ENCODE data around the gene CNPY3. TPM values are rescaled to one million over a fixed set of nuclear protein-coding genes. Genes with fewer than 3 reads are reported as not detected.
A peak's percentile ranks its signal among the peaks of the same experiment; 100 is the strongest.

Gene CNPY3
- total RNA-seq, 1 experiment from 2014 or later, result 56.0 TPM

GRCh38 chr6:42961020-42961470 lies 31.8 kb downstream of the CNPY3 start:
- H3K56ac ChIP-seq (ENCODE audit: insufficient read length, low read depth, low read length), result no peak overlapping the region
- H4K20me1 ChIP-seq (ENCODE audit: control insufficient read depth, insufficient read depth, insufficient read length), result no peaks in the 10 kb centered on the region
- no CpG with 5 or more reads among the region's 15 CpGs for WGBS (ENCODE audit: extremely low coverage, insufficient read length, low lambda C conversion rate)
- no peak overlapping the region for H3T11ph ChIP-seq (ENCODE audit: low read length)
- peaks cover 10% of the 10 kb centered on the region for H3K23me2 ChIP-seq (ENCODE audit: insufficient read length, low read depth, low read length, poor library complexity, severe bottlenecking)
- peak overlapping the region; percentile 84 for H3K4me2 ChIP-seq (ENCODE audit: insufficient read depth, insufficient read length, low read length)
- H3K79me1 ChIP-seq (ENCODE audit: insufficient read depth, low read depth, low read length, poor library complexity, severe bottlenecking), result no peaks in the 10 kb centered on the region
- H3K4me1 ChIP-seq (ENCODE audit: insufficient read depth, low read length), result no peaks in the 10 kb centered on the region
- H3K9me3 ChIP-seq (ENCODE audit: control insufficient read depth, low read depth, low read length), result no peaks in the 10 kb centered on the region
- Mint-ChIP-seq H3K27ac (peak overlapping the region in 1 of 3 experiments; percentile 73; a peak in 2 of 7 replicates), H3K9me3 (0 out of 5 replicates have a peak, but pooled peaks cover 0 to 2% of the 10 kb centered on the region in 2 experiments), H3K4me1 (peaks cover 15 to 16% of the 10 kb centered on the region in 2 experiments), H3K36me3 (ENCODE audit: insufficient read depth in 1 of 3, low read depth in 3 of 3) (peaks cover 0 to 21% (median 9%) of the 10 kb centered on the region in 3 experiments; a peak in 4 of 7 replicates), H3K27me3 (ENCODE audit: low read depth) (peaks cover 36% of the 10 kb centered on the region), H3K4me3 (peak overlapping the region; percentile 75 to 89)
- H4K91ac ChIP-seq (ENCODE audit: insufficient read length, low read depth, low read length), result no peak overlapping the region
- H2BK12ac ChIP-seq (ENCODE audit: insufficient read length, low read depth, low read length), result no peak overlapping the region
- H3K18ac ChIP-seq (ENCODE audit: insufficient read length, low read depth, low read length), result no peak overlapping the region
- H3K27ac ChIP-seq (ENCODE audit: insufficient read length, low read depth, low read length), result no peak overlapping the region
- H3K27me3 ChIP-seq (ENCODE audit: insufficient read depth, low read length), result peaks cover 6% of the 10 kb centered on the region; the same call in 1 of the 2 replicates
- H4K5ac ChIP-seq (ENCODE audit: insufficient read length, low read depth, low read length), result no peak overlapping the region
- no peak for DNase-seq
- H2BK5ac ChIP-seq (ENCODE audit: insufficient read length, low read length), result no peak overlapping the region
- no peak overlapping the region for H2AK5ac ChIP-seq (ENCODE audit: insufficient read length, low read length)
- H2AFZ ChIP-seq (ENCODE audit: low read length), result no peak overlapping the region
- TF ChIP-seq CTCF (conservative IDR thresholded peaks at IDR 0.05), result no peak
- no peak overlapping the region for H2BK15ac ChIP-seq (ENCODE audit: low read depth, low read length)
- H2BK120ac ChIP-seq (ENCODE audit: low read depth, low read length, poor library complexity, severe bottlenecking), result no peak overlapping the region
- H3K4ac ChIP-seq (ENCODE audit: low read depth, low read length), result no peak overlapping the region
- no peak overlapping the region for H2BK20ac ChIP-seq (ENCODE audit: low read depth, low read length, poor library complexity, severe bottlenecking)
- no peak overlapping the region for H3K9ac ChIP-seq (ENCODE audit: extremely low read depth, insufficient read length, low read length)
- H4K8ac ChIP-seq (replicated peaks; ENCODE audit: insufficient read length, low read depth, low read length), result no peak overlapping the region
- no peak overlapping the region for H3K23ac ChIP-seq (ENCODE audit: insufficient read length, low read depth, low read length)
- H3K14ac ChIP-seq (ENCODE audit: insufficient read depth, low read length), result no peak overlapping the region
- no peaks in the 10 kb centered on the region for H3K79me2 ChIP-seq (ENCODE audit: insufficient read depth, low read length)

Measured in H9 (cell line).